Choroid plexus epithelial cell (primary cell): ENCODE data around the gene PLEKHF1.

ENCODE experiments used
- DNase-seq: peaks from one replicate; pipeline ENCODE4 v3.0.0-alpha.2; 2010; ENCODE audit warnings: low read depth
- H3K4me3 ChIP-seq: 2 replicates; pipeline ENCODE4 v1.5.1; 2011; ENCODE audit warnings: low read depth, mild to moderate bottlenecking, control low read depth, low read length, moderate library complexity
- TF ChIP-seq, protein P1 (sequence below): conservative IDR thresholded peaks from 2 replicates; pipeline ENCODE4 v1.5.1; 2011; ENCODE audit warnings: low read depth, mild to moderate bottlenecking, control low read depth, inconsistent platforms, low read length, moderate library complexity

The PLEKHF1 gene

DNA sequence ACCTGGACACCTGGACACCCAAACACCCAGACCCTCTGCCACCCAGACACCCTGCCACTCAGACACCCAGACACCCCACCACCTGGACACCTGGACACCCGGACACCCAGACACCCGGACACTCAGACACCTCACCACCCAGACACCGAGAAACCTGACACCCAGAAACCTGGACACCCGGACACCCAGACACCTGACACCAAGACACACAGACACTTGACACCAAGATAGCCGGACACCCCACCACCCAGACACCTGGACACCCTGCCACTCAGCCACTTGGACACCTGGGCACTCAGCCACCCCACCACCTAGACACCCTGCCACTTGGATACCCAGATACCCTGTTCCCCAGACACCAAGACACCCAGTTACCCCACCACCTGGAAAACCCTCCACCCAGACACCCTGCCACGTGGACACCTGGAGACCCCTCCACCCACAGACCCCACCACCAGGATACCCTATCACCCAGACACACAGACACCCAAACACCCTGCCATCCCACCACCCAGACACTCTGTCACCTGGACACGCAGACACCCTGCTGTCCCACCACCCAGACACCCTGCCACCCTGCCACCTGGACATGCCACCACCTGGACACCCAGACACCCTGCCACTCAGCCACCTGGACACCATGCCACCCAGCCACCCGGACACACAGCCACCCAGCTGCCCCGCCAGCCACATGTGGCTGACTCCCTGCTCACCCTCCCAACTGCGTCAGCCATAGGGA is 32.4 kb downstream of the PLEKHF1 start:
- no peak overlapping the region for H3K4me3 ChIP-seq
- DNase-seq = no peak
- TF ChIP-seq, protein P1, sequence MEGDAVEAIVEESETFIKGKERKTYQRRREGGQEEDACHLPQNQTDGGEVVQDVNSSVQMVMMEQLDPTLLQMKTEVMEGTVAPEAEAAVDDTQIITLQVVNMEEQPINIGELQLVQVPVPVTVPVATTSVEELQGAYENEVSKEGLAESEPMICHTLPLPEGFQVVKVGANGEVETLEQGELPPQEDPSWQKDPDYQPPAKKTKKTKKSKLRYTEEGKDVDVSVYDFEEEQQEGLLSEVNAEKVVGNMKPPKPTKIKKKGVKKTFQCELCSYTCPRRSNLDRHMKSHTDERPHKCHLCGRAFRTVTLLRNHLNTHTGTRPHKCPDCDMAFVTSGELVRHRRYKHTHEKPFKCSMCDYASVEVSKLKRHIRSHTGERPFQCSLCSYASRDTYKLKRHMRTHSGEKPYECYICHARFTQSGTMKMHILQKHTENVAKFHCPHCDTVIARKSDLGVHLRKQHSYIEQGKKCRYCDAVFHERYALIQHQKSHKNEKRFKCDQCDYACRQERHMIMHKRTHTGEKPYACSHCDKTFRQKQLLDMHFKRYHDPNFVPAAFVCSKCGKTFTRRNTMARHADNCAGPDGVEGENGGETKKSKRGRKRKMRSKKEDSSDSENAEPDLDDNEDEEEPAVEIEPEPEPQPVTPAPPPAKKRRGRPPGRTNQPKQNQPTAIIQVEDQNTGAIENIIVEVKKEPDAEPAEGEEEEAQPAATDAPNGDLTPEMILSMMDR = no peak

DNA sequence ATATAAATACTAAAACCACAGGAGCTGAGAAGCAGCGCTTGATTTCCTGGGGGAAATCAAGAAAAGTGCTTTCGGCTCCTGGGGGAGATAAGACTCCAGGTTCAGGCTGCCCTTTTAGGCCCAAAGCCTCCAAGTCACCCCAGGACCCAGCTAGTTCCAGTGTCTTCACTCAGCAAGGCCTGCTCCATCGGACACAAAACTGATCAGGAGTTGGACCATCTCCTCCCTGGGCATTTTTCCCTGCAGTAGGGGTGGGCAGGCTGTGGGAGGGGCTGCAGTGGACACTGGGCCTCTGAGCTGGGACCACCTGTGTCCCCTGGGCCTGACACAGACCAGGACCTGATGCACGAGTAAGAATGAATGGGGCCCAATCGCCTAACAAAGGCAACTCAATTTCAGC is 34.6 kb downstream of the PLEKHF1 start:
- DNase-seq = no peak
- TF ChIP-seq, protein P1 = no peak
- H3K4me3 ChIP-seq = no peak overlapping the region

DNA sequence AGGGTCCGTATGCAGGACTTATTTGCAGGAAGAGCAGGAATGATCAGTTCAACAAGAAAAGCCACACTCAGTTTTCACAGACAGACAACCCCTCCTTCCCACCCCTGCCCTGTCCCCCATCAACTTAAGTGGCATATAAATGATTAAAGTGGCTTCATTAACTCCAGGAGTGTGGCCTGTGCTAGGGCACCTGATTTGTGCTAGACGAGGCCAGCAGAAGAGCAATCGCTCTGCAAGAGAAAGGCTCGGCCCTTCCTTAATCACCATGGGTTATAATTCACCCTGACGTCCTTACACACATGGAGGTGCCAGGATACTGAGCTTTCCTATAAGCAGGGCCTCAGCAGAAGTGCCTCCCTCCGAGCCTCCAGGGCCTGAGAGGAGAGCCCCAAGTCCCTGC is 35.2 kb downstream of the PLEKHF1 start:
- no peak overlapping the region for H3K4me3 ChIP-seq
- no peak for DNase-seq
- TF ChIP-seq, protein P1 = no peak

DNA sequence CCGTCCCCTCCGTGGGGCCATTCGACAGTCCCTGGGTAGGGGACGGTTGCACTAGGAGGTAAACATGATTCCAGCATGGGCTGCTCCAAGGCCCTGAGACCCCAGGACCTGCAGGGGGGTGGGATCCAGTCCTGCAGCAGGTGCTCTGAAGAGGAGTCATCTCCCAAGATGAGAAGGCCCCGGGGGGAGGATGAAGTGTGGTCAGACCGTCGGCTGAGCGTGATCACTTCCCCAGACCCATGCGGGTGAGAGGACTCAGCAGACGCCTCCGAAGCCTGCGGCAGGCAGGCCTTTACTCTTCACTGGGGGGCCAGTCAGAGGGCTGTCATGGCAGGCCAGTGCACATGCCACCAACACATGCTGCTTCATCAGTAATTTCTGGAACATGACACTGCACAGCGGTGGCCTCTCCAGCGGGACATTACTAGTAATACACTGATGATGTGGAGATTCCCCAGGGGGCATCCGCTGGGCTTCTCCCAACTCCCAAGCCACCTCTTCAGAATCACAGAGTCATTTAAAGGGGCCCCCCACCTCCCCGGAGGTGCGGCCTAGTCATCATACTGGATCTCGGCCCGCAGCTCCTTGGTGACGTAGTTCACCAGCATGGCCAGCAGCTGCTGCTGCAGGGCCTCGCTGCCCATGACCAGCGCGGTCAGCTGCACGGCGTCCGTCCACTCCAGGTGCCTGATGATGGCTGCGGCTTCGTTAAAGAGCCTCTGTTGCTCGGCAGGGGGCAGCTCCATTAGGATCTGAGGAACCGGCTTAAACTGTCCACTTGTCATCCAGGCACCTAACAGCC is 37.1 kb downstream of the PLEKHF1 start:
- DNase-seq = no peak
- TF ChIP-seq, protein P1 = no peak
- no peak overlapping the region for H3K4me3 ChIP-seq

DNA sequence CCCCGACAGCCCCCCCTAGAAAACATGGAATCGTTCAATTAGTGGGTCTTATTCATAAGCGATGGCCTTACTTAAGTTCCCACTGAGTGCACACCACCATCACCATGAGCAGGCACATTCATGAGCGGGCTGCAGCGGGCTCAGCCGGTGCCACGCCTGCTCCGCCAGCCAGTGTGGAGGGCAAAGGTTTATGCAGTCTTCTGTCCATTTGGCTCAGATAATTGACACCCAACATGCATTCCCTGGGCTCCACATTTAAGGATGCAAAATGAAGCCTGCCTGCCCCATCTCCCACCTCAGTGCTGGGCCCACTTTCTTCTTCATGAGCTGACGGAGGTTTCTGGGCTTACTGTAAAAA is 37.7 kb downstream of the PLEKHF1 start:
- no peak for DNase-seq
- TF ChIP-seq, protein P1 = no peak
- H3K4me3 ChIP-seq = no peak overlapping the region

DNA sequence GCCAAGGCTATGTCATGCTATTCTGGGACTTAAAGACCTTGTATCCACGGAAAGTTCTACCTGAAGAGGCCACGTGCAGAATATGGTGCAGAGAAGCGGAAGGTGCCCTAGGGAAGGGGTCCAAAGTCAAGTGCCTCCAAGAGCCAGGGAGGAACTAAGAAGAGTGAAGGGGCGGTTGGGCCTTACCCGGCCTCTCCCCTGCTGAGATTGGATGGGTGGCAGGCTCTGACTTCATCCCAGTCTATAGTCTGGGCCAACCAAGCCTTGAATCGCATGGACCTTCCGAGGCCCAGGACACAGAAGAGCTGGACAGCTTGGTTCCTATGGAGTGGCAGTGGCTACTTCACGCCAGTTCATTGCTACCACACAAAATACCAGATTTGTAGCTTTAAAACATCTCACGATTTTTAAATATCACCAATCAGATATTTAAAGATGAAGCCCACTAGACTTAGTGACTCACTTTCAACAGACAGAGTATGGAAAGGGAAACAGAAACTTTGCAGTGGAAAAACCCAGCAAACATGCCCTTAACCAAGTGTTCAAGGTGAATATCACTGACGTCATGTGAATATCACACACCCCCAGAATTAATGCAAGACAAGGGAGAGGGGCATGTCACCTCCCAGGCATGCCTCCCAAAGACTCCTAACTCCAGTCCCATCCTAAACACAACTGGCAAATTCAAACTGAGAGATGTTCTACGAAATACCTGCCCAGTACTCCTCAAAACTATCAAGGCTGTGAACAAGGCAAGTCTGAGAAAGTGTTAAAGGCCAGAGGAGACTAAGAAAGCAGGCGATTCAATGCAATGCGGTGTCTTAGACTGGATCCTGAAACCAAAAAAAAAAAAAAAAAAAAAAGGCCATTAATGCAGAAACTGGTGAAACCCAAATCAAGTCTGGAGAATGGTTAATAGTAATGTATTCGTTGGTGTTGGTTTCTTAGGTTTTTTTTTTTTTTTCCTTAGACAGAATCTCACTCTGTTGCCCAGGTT is 39.6 kb downstream of the PLEKHF1 start:
- no peak overlapping the region for H3K4me3 ChIP-seq
- TF ChIP-seq, protein P1 = no peak
- no peak for DNase-seq
